SU-DHL-6 (cell line): ENCODE measurements around the gene PTPN20.

ENCODE experiments used
- EZH2phosphoT487 ChIP-seq: fragments of 200-600 bp; sonication (generic), shearing (Covaris generic); conservative IDR thresholded peaks from 2 replicates; pipeline ENCODE4 v1.6.1; 2018; ENCODE audit warnings: mild to moderate bottlenecking, antibody characterized with exemption, low read length, moderate library complexity, mixed read lengths
- TF ChIP-seq, protein P1 (sequence below): fragments of 200-600 bp; sonication (generic); IDR thresholded peaks from one replicate; pipeline ENCODE4 v1.5.1; 2017; ENCODE audit warnings: antibody characterized with exemption, mild to moderate bottlenecking, low read length, moderate library complexity; ENCODE audit not compliant: insufficient read depth, poor library complexity, severe bottlenecking

DNA sequence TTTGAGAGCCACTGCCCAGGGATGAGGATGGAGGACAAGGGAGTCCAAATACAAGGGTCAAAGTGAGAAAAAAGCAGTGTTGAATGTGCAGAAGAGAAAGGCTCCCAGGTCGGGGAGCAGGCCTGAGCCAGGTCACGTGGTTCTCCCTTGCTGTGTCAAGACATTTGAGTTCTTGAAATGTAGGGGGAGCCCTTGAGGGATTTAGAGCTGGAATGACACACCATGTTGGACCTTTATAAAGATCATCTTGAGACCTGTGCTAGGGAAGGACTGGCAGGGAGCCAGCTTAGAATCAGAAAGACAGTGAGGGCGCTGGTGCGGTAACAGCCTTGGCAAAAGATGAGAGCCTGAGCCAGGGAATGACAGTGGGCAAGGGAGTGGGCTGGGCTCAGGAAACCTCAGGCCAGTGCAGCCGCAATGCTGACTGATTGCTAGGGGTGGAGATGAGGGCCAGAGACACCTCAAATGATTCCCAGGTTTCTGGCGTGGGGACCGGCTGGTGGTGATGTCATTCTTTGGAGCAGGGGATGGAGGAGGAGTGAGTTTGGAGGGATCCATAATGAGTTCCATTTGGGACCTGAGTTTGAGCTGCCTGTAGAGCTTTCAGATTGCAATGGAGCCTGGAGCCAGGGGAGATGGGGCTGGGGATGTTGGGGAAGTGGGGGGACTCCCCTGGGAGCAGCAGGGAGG lies 120.1 kb downstream of the PTPN20 start:
- TF ChIP-seq, protein P1, sequence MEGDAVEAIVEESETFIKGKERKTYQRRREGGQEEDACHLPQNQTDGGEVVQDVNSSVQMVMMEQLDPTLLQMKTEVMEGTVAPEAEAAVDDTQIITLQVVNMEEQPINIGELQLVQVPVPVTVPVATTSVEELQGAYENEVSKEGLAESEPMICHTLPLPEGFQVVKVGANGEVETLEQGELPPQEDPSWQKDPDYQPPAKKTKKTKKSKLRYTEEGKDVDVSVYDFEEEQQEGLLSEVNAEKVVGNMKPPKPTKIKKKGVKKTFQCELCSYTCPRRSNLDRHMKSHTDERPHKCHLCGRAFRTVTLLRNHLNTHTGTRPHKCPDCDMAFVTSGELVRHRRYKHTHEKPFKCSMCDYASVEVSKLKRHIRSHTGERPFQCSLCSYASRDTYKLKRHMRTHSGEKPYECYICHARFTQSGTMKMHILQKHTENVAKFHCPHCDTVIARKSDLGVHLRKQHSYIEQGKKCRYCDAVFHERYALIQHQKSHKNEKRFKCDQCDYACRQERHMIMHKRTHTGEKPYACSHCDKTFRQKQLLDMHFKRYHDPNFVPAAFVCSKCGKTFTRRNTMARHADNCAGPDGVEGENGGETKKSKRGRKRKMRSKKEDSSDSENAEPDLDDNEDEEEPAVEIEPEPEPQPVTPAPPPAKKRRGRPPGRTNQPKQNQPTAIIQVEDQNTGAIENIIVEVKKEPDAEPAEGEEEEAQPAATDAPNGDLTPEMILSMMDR = no peak
- TF ChIP-seq EZH2phosphoT487 = no peak
